NCI-H187 treated with DMSO at 0.1 percent for 48 hours (cell line): ENCODE data around the gene SNAI3.

Experiments
- DNase-seq: peaks from one replicate; lab custom pipeline; 2025; lab: John Stamatoyannopoulos, UW

SNAI3 gene

DNA sequence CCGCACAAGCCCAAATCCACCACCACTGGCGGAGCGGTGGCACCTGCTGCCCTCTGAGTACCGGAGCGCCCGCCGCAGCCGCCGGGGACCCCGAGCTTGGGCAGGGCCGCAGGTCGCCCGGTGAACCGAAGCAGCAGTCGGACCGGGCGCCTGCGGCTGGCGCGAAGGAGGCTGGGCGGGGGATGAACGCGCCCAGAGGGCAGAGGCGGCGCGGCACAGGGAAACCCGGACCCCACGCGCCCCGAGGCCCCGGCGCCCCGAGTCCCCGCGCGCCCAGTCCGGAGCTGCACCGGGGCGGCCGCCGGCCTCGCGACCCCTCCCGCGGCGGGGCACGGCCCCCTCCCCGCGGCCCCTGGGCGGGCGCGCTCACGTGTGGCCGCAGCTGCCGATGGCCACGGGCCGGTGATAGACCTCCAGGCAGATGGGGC lies 19.5 kb upstream of the SNAI3 start:
- DNase-seq, result no peak

DNA sequence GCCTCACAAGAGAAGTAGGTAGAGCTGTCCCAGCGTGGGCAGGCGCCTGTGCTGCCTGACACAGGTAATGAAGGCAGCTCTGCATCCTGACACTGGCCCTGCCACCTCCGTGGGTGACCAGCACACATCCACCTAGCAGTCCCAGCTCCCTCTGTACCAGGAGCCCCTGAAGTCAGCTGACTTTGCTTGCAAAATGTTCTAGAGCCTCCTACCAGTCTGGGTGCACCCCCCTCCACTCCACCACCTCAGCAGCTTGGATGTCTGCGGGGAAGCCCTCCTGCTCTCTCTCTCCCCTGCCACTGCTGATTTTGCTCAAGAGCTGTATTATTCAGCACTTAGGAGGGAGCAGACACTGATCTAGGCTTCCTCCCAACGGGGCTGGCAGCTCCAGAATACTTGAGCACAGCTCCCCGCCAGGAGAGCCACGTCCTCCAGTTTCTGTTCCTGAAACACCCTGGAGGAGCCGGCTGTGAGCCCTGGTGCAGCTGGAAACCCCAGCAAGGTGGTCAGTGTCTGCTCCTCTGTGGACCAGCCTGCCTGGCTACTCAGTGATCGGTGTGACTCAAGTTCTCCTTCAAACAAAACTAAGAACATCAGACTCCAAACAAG lies 18.9 kb upstream of the SNAI3 start:
- DNase-seq, result no peak

DNA sequence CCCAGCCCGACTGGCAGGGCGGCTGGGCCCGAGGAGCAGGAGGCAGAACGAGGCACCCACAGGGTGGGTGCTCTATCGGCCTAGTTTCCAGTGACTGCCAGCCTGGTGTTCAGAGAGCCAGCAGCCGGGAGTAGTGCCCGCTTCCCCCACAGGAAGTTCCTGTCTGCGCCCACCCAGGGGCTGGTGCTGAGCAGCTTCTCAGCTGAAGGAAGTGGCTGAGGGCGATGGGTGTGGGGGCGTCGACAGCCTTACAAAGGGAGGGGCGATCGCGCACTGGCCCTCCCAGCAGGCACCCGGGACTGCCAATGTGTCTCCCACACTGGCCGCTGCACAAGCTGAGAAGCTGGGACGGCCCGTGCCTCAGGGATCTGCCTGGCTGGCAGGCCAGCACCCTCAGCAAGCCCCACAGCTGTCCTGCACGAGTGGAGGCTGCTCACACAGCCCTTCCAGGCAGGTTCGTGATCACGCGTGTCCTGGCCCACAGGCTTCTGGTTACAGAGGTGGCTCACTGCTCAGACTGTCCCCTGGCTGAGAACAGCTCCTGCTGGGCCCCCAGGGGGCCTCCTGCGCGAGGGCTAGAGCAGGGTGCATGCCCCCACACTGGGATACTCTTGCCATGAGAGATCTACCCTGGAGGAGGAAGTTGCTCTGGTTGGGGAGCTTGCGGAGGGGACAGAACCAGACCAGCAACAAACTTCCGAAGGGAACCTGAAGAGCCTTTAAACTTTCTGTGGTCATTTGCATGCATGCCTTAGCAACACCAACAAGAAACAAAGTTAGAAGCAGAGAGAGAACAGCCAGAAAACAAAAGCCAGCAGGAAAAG lies 17.4 kb upstream of the SNAI3 start:
- no peak for DNase-seq

DNA sequence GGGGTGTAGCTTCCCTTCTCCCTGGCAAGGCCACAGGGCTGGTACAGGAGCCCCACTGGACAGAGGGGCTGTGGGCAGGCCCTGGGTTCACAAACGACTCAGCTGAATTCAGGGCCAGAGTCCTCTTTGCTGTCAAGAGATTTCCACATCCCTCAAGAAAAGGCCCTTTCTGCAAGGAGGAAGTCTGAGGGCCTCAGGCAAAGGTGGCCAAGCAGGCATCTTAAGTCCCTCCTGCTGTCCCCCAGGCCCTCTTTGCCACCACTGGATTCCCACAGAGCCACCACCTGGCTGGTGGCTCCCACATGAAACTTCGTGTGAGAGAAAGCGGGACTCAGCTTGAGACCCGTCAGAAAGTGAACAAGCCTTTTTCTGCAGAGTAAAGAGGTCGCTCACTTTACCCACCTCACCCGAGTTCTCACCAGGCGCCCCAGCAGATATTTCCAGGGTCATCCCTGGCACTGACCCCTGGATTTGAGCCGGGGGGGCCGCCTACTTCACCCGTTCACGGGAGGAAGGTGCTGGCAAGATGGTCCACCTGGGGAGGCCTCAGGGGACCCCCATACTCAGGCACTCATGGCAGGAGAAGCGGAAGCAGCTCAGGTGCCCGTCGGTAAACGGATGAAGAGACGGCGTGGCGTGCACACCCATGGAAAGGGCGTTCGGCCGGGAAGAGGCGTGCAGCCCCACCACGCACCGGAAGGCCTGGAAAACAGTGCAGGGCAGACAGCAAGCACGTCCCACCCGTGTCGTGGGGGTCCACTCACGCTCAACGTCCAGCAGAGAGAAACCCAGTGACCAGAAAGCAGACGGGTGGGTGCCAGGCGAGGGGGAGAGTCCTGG lies 16.3 kb upstream of the SNAI3 start:
- DNase-seq, result no peak

DNA sequence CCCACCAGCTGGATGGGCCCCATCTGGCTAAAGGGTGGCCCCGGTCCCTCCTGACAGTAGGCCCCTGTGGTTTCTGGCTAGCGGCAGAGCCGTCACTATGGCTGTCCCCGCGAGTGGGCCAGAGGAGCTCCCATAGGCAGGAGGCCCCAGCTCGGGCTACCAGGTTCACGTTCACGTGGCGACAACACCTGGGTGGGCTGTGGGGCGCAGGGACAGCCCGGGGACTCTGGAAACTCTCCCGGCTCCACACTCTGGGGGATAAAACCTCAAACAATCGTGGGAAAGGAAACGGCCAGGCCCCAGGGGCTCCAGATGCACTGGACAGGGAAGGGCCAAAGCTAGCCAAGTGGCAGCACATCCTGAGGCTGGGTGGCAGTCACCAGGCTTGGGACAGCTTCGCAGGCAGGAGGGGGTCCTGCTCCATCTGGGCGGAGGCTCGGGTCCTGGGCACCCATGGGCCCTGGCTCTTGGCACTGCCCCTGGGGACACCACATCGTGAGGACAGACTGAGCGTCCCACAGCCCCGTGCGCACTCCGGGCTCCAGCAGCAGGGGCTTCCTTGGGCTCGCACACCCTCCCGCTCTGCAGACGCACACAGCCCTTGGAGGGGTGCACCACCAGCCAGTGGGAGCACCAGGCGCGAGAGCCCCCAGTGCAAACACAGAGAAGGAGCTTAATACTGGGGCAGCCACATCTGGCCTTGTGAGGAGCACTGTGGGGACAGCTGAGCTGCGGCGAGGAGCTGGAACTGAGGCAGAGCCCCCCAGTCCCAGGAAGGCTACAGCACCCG lies 15.5 kb upstream of the SNAI3 start:
- no peak for DNase-seq

DNA sequence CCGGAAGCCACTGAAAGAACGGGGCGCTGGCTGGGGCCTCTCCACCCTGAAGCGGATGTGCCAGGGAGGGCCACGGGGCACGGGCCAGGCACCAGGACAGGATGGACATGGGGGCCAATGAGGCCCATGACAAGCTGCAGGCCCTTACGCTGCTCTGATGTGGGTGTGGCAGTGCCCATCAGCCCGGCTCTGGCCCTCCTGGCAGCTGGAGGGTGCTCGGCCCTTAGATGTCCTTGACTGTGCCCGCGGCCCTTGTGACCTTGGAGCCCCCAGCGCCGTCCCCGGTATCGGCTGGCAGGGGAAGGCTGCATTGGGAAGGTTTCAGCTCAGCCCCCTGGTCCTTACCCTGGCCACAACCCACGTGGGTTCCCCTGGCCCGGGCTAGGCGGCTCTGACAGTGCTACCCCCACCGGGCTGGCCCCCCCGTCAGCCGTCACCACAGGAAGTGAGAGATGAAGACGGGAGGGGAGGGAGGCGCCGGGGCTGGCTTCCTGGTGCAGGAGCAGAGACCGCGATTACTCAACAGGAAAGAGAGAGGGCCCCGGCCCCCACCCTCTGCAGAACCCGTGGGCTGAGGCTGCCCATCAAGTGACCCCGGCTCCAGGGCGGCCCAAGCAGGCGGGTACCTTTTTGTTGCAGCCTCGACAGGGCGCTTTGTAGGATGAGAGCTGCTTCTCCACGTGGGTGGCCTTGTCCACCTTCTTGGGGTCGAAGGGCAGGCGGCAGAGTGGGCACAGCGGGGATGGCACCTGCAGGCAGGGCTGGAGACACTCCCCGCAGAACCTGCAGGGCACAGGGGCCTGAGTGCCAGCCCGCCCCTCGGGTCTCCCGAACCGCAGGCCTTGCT lies 14.6 kb upstream of the SNAI3 start:
- DNase-seq, result no peak

DNA sequence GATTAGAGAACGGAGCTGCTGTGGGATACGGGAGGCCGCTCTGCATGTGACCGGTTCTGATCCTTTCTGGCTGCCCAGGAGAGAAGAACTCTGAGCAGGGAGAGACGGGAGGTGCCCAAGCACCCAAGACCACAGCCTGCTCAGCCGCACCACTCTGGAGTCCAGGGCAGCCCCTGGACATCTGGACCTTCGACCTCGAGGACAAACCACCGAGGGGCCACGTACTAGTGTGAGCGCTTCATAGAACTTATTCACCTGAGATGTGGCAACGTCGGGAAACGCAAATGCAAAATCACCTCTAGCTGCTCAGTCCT lies 14.0 kb upstream of the SNAI3 start:
- no peak for DNase-seq

DNA sequence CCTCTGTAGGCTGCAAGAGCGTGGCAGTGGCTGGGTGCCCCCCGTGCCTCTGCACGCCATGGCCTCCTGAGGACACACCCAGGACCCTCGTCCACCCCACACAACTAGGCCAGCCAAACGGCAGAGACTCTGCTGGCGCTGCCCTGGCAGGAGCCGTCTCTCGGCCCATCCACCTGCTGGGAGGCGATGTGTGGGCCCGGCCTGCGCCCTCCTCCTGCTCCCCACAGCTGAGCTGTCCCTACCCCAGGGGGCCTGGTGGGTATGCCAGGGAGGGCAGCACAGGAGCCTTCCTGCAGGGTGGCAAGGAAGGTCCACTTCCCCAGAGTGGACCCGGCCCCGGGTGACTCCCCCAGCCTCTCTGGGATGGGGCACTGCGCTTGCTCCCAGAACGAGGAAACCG lies 12.9 kb upstream of the SNAI3 start:
- no peak for DNase-seq

DNA sequence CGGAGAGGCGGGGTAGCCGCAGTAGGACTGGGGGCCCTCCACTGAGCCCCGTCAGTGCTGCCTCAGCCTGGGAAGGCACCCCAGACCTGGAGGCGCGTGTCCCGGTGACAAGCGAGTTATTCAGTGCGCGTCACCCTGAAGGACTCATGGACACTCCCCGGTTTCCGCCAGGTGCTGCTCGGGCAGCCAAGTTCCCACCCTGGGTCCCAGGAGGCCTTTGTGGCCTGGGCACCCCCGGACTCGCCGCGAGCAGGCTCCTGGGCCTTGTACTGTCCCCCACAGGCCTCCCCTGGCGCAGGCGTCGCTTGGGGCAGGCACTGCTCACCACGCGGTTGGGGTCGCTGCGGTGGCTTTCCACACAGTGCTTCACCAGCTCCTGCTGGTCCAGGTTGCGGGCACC lies 12.3 kb upstream of the SNAI3 start:
- DNase-seq, result no peak

DNA sequence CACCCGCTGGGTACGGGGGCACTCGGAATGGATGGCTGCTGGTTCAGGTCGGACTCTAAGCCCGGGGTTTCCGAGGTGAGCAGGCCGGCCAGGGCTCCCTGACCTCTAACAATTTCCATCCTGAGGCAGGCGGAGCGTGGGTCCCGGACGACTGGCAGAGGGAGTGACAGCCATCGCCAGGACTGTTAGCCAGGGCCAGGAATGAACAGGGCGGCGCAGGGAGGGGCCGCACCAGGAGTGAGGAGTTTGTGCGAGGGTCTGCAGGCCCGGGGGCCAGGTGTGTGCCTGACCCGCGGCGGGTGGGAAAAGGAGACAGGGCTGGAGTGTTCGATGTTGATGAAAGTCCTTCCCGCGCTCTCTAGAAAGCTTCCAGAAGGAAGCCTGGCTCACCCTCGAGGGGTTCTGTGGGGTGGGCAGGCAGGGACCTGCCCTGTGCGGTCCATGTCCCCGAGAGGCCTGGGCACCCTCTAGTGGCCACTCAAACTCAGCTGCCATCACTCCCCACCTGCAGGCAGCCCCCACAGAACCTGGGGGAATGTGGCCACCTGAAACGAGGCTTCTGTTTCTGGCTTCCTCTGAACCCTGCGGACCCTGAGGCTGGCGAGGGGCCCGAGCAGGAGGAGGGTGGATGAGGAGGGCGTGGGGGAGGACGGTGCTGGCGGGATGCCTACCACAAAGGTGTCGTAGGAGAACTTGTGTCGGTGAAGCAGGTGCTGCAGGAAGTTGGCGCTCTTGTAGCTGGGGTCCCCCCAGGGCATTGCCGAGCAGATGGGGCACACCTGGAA lies 11.7 kb upstream of the SNAI3 start:
- DNase-seq, result no peak

DNA sequence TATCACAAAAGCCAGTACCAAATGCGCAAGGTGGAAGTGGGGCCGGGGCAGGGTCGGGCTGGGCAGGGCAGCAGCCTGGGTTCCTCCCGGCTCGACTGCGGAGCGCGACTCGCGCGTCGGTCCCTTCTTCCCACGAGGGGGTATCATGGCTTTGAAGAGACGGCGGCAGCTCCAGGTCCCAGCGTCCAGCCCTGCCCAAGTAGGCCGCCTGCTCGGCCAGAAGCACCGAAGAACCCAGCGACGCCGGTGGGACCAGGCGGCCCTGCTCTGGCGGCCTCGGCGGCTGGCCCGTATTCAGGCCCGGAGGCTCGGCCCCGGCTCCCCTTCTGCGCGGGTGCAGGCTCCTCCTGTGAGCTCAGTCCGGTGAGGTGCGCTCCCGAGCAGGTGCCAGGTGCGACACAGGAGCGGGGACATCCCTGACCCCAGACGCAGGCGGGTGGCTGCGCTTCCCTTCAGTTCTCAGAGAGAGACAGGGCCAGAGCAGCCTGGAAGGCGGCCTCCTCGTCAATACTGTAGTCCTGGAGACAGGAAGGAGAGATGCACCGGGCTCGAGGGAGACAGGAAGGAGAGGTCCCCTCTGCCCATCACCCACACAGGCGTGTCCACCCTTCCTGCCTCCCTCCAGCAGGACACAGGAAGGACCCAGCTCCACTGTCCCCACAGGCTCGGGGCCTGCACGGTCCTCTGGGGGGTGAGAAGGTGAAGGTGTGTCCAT lies 11.0 kb upstream of the SNAI3 start:
- DNase-seq, result no peak

DNA sequence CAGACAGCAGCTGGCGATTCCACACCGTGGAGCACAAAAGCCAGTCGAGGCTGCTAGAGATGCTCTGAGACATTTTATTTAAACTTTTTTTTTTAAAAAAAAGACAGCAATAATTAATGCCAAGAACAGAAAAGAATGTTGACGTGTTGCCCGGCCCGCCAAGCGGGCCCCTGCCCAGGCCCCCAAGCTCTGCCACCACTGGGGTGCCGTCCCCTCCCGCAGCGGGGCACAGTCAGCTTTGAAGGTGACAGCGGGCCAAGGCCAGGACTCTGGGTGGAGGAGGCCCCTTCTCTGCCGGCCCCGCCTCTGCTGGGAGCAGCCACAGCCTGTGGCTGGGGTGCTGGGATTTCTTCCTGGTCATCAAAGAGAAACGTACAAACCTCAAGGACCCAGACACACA lies 10.1 kb upstream of the SNAI3 start:
- no peak for DNase-seq

DNA sequence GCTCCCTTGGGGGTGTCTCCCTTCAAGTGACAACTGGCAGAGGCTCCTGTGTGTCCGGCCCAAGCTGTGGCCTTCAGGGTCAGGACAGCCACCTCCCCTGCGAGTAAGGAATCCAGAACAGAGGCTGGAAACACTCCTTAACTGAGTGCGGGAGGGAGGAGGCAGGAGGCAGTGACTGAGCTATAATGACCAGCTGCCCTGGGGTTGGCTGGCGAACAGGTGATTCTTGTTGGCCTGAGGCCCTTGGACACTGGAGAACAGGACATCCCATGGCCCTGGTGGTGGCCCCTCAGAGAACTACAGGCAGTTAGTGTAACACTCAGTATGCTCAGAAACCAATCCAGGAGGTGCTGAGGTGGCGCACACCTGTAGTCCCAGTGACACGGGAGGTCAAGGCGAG lies 9.4 kb upstream of the SNAI3 start:
- DNase-seq, result no peak

DNA sequence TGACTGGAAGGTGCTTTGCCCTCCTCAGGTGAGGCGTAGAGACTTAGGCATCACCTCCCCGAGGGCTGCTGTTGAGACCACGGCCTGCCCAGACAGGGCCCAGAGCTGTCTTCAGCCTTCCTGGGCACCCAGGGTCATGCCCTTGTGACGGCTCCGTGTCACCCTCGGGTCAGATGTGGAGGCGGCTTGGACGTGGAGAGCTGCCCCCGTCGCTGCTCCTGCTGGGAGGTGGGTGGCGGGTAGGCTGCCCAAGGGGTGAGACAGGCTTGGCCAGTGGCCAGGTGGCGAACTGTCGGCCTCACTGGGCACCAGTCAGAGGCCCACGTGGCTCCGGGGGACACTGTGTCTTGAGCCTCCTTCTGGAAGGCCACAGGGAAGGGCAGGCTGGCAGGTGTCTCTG lies 8.9 kb upstream of the SNAI3 start:
- DNase-seq, result no peak

DNA sequence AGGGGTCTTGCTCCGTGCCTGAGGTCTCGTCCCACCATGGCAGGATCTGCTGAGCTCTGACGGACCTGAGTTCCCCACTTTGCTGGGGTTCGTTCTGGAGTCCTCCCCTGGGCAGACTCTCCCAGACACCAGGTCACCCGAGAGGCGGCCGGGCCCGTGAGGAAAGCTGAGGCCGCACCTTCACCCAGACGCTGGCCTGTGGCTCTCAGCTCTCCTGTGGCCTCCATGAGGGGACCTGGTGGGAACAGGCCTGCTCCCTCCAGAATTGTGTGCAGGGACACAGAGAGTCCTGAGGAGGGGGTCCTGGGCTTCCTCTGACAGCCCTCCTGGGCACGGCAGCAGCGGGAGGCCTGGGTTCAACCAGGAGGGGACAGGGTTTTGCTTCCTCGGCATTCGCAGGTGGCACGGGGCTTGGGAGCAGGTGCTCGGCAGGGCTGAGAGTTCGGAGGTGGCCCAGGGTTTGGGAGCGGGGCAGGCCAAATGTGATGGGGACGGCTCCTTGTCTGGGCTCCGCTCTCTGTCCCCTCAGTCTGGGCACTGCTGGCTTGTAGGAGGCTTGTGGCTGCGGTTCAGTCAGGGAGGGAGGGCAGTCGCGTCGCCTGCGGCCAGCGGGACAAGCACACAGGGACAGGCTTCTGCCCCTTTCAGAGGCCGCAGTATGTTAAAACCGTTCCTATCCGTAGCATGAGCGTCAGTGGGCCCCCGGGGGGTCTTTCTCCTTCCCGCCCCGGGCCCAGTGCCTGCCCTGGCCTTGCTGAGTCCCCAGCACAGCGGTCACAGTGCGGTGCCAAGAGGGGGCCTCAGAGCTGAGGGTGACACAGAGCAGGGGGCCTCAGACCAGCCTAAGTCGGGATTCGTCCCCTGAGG lies 8.1 kb upstream of the SNAI3 start:
- no peak for DNase-seq

DNA sequence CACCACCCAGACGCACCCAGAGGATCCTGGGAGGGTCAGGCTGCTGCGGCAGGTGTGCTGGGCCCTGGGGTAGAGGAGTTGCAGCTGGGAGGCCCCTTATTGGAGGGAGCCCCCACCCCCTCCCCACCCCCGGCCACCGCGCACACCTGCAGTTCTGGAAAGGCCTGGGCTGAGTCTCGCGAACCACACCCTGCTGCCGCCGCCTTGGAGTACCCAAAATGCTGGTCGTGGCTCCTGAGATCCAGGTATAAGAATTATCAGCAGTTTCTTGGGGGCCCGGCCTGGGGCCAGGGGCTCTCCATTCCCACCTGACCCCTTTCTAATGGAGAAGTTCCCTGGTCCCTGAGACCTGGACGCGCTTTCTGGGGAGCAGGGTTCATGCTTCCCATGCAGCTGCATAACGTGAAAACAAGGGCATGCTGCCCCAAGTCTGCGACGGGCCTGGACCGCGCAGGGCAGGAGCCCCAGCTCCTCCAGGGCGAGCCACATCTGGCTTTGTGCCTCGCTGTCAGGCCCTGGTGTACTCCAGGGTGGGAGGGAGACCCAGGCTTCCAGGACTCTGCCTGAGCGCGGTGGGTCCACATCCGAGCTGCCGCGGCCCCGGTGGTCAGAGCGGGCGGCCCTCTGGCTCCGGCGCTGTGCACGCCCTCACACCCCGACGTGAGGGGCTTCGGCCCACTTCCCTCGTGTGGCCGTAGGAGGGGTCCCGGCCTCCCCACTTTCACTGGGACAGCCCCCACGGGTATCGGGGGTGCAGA lies 7.3 kb upstream of the SNAI3 start:
- DNase-seq, result no peak

DNA sequence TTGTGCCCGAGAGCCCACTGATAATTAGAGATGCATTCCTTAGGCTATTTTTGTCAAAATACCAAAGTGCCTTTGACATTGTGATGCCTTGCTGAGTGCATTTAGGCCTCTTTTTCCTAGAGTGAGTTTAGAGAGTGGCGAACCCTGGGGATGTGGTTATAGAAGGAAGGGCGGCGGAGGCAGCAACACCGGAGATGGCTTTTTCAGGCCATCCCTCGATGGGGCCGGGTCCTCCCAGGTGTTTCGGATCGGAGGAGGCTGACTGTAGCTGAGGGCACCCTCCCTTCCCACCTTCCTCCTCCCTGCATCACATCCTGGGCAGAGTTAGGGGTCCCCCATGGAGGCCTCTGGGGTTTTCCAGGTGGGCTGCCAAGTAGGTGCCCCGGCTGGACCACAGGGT lies 6.6 kb upstream of the SNAI3 start:
- DNase-seq, result no peak

DNA sequence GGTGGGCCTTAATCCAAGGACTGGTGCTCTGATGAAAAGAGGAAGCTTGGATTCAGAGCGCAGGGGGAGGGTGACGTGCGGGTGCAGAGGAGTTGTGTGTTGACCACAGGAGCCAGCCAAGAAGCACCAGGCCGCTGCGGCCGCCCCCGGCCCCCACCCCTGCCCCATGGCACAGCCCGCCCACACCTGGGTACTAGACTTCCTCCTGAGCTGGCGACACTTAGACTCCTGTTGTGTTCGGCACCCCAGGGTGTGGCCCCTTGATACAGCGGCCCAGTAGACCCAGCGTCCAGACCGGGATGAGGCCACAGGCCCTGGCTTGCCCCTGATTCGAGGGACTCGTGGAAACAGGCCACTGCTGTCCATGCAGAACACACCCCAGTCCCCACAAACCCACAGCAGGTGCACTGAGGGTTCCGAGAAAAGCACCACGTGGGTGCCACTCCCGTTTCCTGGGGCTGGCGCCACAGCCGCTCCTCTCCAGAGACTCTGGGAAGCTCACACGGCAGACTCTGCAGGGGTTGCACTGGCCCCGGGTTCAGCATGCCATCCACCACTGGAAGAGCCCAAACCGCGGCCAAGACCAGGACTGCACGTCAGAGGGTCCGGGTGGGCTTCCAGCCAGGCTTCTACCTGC lies 5.7 kb upstream of the SNAI3 start:
- DNase-seq, result no peak
